Glutamatergic neuron (in vitro differentiated cells): ENCODE data around the gene PRRC2B. TPM values are rescaled to one million over a fixed set of nuclear protein-coding genes. Genes with fewer than 3 reads are reported as not detected.
"Not testable (repeated sequence)": the region's sequence is repeated elsewhere in the genome, so short reads cannot be mapped to it uniquely, and the experiment has no call there.

ENCODE experiments used
- DNase-seq: peaks from one replicate; pipeline ENCODE4 v3.0.0; 2022
- H3K27ac Mint-ChIP-seq: one replicate; pipeline ENCODE4 v1.8.0; 2020; ENCODE audit warnings: mild to moderate bottlenecking, mixed read lengths, inconsistent platforms; ENCODE audit not compliant: unreplicated experiment
- H3K27me3 Mint-ChIP-seq: one replicate; pipeline ENCODE4 v1.8.0; 2020; ENCODE audit warnings: mild to moderate bottlenecking, moderate library complexity, mixed read lengths, inconsistent platforms; ENCODE audit not compliant: unreplicated experiment
- H3K36me3 Mint-ChIP-seq: one replicate; pipeline ENCODE4 v1.8.0; 2020; ENCODE audit warnings: mild to moderate bottlenecking, mixed read lengths, inconsistent platforms; ENCODE audit not compliant: unreplicated experiment
- H3K4me1 Mint-ChIP-seq: one replicate; pipeline ENCODE4 v1.8.0; 2020; ENCODE audit warnings: mild to moderate bottlenecking, low read depth, mixed read lengths, inconsistent platforms; ENCODE audit not compliant: unreplicated experiment
- H3K4me3 Mint-ChIP-seq: one replicate; pipeline ENCODE4 v1.8.0; 2020; ENCODE audit warnings: mild to moderate bottlenecking, mixed read lengths, inconsistent platforms; ENCODE audit not compliant: unreplicated experiment
- H3K9me3 Mint-ChIP-seq: one replicate; pipeline ENCODE4 v1.8.0; 2020; ENCODE audit warnings: mild to moderate bottlenecking, moderate library complexity, mixed read lengths, inconsistent platforms; ENCODE audit not compliant: unreplicated experiment
- total RNA-seq: library from RNA; stranded (reverse); fragmentation: NEBNext Ultra II Directional; extraction: Animal tissue kit (Norgen Biotek cat#: 25700); gene quantifications from one replicate; pipeline ENCODE4 v1.2.1, GENCODE V29; 2021; ENCODE audit not compliant: unreplicated experiment
- TF ChIP-seq, protein P1 (sequence below): fragments of 200-600 bp; sonication (generic); IDR thresholded peaks from one replicate; pipeline ENCODE4 v1.5.0; 2021; ENCODE audit not compliant: partially characterized antibody, unreplicated experiment

The PRRC2B gene
- total RNA-seq, 1 donor from 2014 or later, result 489 TPM

GRCh38 chr9:131543141-131543540 lies 149.3 kb downstream of the PRRC2B start:
- H3K36me3 Mint-ChIP-seq, result peaks cover 37% of the 10 kb centered on the region
- DNase-seq, result no peak
- peaks cover 16% of the 10 kb centered on the region for H3K9me3 Mint-ChIP-seq
- H3K27ac Mint-ChIP-seq, result no peak overlapping the region
- peaks cover 23% of the 10 kb centered on the region for H3K27me3 Mint-ChIP-seq
- peaks cover 1% of the 10 kb centered on the region for H3K4me1 Mint-ChIP-seq
- H3K4me3 Mint-ChIP-seq, result no peak overlapping the region
- TF ChIP-seq, protein P1, sequence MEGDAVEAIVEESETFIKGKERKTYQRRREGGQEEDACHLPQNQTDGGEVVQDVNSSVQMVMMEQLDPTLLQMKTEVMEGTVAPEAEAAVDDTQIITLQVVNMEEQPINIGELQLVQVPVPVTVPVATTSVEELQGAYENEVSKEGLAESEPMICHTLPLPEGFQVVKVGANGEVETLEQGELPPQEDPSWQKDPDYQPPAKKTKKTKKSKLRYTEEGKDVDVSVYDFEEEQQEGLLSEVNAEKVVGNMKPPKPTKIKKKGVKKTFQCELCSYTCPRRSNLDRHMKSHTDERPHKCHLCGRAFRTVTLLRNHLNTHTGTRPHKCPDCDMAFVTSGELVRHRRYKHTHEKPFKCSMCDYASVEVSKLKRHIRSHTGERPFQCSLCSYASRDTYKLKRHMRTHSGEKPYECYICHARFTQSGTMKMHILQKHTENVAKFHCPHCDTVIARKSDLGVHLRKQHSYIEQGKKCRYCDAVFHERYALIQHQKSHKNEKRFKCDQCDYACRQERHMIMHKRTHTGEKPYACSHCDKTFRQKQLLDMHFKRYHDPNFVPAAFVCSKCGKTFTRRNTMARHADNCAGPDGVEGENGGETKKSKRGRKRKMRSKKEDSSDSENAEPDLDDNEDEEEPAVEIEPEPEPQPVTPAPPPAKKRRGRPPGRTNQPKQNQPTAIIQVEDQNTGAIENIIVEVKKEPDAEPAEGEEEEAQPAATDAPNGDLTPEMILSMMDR, result no peak

GRCh38 chr9:131545003-131545785 lies 151.3 kb downstream of the PRRC2B start, which contains the start of gene PRRT1B:
Gene PRRT1B (plus strand): TSS chr9:131545523. CDS start chr9:131545616, 93 bp downstream.
- no peak for DNase-seq
- Mint-ChIP-seq H3K4me3 (peak within 1 kb of the TSS; percentile 57), H3K36me3 (peaks cover 56% of the 10 kb centered on the region), H3K4me1 (peaks cover 1% of the 10 kb centered on the region), H3K27me3 (peaks cover 26% of the 10 kb centered on the region), H3K9me3 (peaks cover 24% of the 10 kb centered on the region), H3K27ac (no peak within 1 kb of the TSS)
- TF ChIP-seq, protein P1, result no peak

DNA sequence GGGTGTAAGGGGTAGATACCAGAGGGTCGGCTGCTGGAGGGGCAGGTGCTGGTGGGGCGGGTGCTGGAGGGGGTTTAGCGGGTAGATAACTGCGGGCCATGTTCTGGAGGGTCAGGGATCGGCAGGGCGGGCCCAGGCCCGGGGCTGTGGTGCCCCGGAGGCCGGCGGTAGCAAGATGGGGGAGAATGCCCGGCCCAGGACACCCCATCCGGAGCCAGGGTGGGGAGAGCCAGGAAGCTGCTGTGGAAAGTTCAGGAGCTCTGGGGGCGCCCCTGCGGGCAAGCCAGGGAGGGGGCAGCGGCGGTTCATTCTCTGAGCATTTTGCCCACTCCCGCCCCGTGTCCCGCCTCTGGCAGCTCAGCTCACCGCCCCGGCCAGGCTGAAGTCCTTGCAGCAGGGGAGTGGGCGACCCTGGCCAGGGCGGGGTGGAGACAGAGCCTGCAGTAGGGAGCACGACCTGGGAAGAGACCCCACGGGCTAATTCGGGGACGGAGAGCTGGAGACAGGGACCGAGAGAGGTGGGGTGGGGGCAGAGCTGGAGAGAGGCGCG lies 152.0 kb downstream of the PRRC2B start:
- peaks cover 26% of the 10 kb centered on the region for H3K27me3 Mint-ChIP-seq
- H3K36me3 Mint-ChIP-seq, result peaks cover 56% of the 10 kb centered on the region
- DNase-seq, result peak; percentile 41
- no peak overlapping the region for H3K27ac Mint-ChIP-seq
- peaks cover 25% of the 10 kb centered on the region for H3K9me3 Mint-ChIP-seq
- peaks cover 1% of the 10 kb centered on the region for H3K4me1 Mint-ChIP-seq
- H3K4me3 Mint-ChIP-seq, result peak overlapping the region; percentile 57
- TF ChIP-seq, protein P1, result no peak

DNA sequence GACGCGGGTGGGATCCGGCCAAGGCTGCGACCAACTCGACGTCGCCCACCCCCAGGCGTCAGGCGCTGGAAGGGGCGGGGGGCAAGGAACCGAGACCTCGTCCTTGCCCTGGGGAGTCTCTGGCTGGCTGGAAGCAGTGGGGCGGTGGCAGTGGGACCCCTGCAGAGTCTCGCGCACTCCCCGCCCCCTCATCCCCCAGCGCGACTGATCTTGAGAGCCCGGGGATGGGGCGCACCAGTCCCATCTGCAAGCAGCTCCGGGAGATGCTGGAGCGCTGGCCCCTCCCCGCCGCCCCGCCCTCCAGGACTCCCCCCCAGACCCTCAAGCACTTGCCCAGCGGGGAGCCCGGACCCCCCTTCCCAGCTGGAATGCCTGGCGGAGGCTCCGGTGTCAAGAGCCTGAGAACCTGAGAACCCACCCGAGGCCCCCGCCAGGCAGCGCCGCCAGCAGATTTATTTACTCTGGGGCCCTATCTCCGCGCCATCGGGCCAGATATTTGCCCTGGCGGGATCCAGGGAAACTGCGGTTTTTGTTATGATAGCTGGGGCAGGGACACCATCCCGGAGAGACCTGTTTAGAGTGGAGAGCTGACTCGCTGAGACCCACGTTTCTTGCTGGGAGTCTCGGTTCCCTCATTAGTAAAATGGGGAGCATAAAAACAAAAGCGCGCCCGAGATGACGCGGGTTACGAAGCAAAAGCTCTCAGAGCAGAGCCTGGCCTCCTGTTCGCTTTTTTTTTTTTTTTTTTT lies 152.6 kb downstream of the PRRC2B start:
- peaks cover 56% of the 10 kb centered on the region for H3K36me3 Mint-ChIP-seq
- H3K4me1 Mint-ChIP-seq, result peaks cover 1% of the 10 kb centered on the region
- peak overlapping the region; percentile 77 for H3K4me3 Mint-ChIP-seq
- no peak overlapping the region for H3K27ac Mint-ChIP-seq
- peaks cover 28% of the 10 kb centered on the region for H3K27me3 Mint-ChIP-seq
- TF ChIP-seq, protein P1, result no peak
- DNase-seq, result peak; percentile 48
- H3K9me3 Mint-ChIP-seq, result peaks cover 27% of the 10 kb centered on the region

- not testable (repeated sequence) for H3K4me3 Mint-ChIP-seq, DNase-seq, H3K4me1 Mint-ChIP-seq, H3K27ac Mint-ChIP-seq
- H3K27me3 Mint-ChIP-seq, result peaks cover 31% of the 10 kb centered on the region
- peaks cover 27% of the 10 kb centered on the region for H3K9me3 Mint-ChIP-seq
- peaks cover 40% of the 10 kb centered on the region for H3K36me3 Mint-ChIP-seq
These were observed 155.3 kb downstream of the PRRC2B start for GRCh38 chr9:131549186-131549585.

Other genes starting within 250 kb of the PRRC2B start
- 14.9 TPM for gene FAM78A, start 117.6 kb upstream of the PRRC2B start, total RNA-seq
- gene PLPP7, start 104.4 kb upstream of the PRRC2B start, total RNA-seq, result 17.3 TPM
- gene POMT1, start 108.8 kb downstream of the PRRC2B start, total RNA-seq, result 108 TPM
- gene UCK1, start 137.2 kb downstream of the PRRC2B start, total RNA-seq, result 24.8 TPM
- not detected for gene PRRT1B, start 151.4 kb downstream of the PRRC2B start, total RNA-seq